Transverse colon (tissue), 4 donors: ENCODE results near the gene TRIM44.

Experiments
- EP300 ChIP-seq: sonication (generic); formaldehyde crosslinking; IDR thresholded peaks from one replicate; pipeline ENCODE4 v1.6.1; 2017; ENCODE audit warnings: antibody characterized with exemption, low read depth
- POLR2A ChIP-seq: fragments of 450-650 bp; IDR thresholded peaks from one replicate; pipeline ENCODE4 v1.6.1; 2016; ENCODE audit warnings: antibody characterized with exemption, mild to moderate bottlenecking, moderate library complexity
- POLR2AphosphoS5 ChIP-seq, 3 donors: sonication (generic); formaldehyde crosslinking; IDR thresholded peaks; one replicate each; pipeline ENCODE4 v1.6.1; 2016; ENCODE audit warnings: antibody characterized with exemption in 3 of 3
- TF ChIP-seq, protein P1 (sequence below), 5 experiments: fragments of 200-600 bp in 3 of 5; fragments of 450-650 bp in 2 of 5; sonication (generic) in 3 of 5; IDR thresholded peaks; 1 replicate in 2 of 5; 2 replicates in 3 of 5; pipeline ENCODE4 v1.5.1; 2016 to 2017; ENCODE audit warnings: antibody characterized with exemption in 5 of 5, inconsistent platforms in 3 of 5, mild to moderate bottlenecking in 2 of 5, moderate library complexity in 1 of 5

DNA sequence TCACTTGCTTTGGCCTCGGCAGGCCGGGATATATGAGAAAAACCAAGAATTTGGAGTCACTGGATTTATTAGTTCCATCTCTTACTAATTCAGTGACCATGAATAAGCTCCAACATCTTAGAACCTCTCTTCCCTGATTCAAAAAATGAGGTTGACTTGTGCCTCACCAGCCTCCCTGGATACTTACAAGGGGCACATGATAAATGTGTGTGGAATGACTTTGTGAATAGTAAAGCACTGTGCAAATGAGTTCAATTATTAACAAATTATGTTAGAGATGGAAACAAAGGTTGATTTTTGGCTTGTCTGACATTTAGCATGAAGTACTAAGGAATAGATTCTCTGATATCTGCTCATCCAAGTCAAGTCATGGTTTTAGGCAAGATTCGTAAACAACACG is 104.1 kb downstream of the TRIM44 start:
- TF ChIP-seq, protein P1, sequence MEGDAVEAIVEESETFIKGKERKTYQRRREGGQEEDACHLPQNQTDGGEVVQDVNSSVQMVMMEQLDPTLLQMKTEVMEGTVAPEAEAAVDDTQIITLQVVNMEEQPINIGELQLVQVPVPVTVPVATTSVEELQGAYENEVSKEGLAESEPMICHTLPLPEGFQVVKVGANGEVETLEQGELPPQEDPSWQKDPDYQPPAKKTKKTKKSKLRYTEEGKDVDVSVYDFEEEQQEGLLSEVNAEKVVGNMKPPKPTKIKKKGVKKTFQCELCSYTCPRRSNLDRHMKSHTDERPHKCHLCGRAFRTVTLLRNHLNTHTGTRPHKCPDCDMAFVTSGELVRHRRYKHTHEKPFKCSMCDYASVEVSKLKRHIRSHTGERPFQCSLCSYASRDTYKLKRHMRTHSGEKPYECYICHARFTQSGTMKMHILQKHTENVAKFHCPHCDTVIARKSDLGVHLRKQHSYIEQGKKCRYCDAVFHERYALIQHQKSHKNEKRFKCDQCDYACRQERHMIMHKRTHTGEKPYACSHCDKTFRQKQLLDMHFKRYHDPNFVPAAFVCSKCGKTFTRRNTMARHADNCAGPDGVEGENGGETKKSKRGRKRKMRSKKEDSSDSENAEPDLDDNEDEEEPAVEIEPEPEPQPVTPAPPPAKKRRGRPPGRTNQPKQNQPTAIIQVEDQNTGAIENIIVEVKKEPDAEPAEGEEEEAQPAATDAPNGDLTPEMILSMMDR (IDR thresholded peaks at IDR 0.05), result no peak
- no peak for TF ChIP-seq POLR2A
- no peak for TF ChIP-seq POLR2AphosphoS5 (IDR thresholded peaks at IDR 0.05)
- no peak for TF ChIP-seq EP300
